ENCODE data around the gene ARHGEF4. TPM values are rescaled to one million over a fixed set of nuclear protein-coding genes. Genes with fewer than 3 reads are reported as not detected.

The ARHGEF4 gene
- total and polyA plus RNA-seq, 2 experiments from 2014 or later: 4.6 to 16.6 TPM

DNA sequence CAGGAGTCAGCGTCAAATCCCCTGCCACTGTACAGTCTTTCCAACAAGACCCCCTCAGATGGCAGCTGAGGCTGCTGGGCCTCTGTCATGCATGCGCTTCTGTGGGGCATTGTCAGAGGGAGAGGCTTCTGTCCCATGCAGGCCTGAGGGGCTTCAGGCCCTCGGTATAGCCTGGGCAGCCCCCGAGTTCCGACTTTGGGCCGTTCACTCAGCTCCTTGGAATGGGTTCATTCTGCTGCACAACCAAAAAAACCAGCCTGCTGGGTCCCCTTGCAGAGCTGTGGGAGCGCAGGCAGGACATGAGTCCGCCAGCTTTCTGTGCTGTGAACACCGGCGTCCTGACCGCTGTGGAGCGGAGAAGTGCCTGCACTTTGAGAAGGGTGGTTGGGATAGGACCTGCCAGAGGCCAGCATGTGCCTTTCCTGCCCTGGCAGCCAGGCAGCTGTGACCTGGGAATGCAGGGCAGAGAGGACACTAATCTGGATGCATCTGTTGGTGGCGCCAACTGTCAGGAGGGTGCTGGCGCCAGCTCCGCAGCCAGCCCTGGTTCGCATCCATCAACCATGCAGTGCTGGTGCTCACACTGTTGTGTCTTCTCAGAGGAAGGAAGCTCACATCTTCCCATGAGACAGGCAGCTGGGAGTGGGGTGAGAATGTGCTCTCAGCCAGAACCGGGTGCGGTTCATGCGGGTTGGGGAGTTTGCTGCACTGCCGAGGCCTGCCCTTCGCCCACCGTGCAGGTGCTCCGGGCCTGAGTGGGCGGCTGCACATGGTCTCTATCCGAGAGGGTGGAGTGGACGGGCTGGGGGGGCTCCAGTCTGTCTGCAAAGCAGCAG is 14.3 kb downstream of the ARHGEF4 start:
- Mint-ChIP-seq H3K27me3 (ENCODE audit: insufficient read depth, low read depth, poor library complexity) (no peaks in the 10 kb centered on the region), H3K4me3 (no peak overlapping the region), H3K4me1 (peaks cover 2% of the 10 kb centered on the region; the same call in 1 of the 3 replicates), H3K27ac (no peak overlapping the region), H3K9me3 (no peaks in the 10 kb centered on the region), H3K36me3 (ENCODE audit: low read depth) (no peaks in the 10 kb centered on the region)
- no peak for ATAC-seq
- no peaks in the 10 kb centered on the region for H3F3A ChIP-seq (replicated peaks; ENCODE audit: low read depth)
- no peak for DNase-seq (ENCODE audit: low spot score)
- no peak overlapping the region for H3K4me3 ChIP-seq
- H3K4me2 ChIP-seq: no peak overlapping the region
- H2AFZ ChIP-seq: no peak overlapping the region
- no peaks in the 10 kb centered on the region for H3K9me2 ChIP-seq (ENCODE audit: insufficient read depth)
- no peaks in the 10 kb centered on the region for H3K36me3 ChIP-seq (ENCODE audit: insufficient read depth)
- TF ChIP-seq JUNB (IDR thresholded peaks at IDR 0.05; ENCODE audit: unreplicated experiment) (no peak), STAT1 (IDR thresholded peaks at IDR 0.05; ENCODE audit: unreplicated experiment) (no peak), EZH2 (IDR thresholded peaks at IDR 0.05; ENCODE audit: low read depth, unreplicated experiment) (no peak), NANOG (IDR thresholded peaks at IDR 0.05; ENCODE audit: borderline replicate concordance) (no peak), POLR2AphosphoS5 (IDR thresholded peaks at IDR 0.05; ENCODE audit: low read depth) (no peak), EZH2phosphoT487 (IDR thresholded peaks at IDR 0.05; ENCODE audit: unreplicated experiment) (no peak), ZNF114 (CRISPR knock-in tag; IDR thresholded peaks at IDR 0.05) (no peak), CREB1 (CRISPR knock-in tag; IDR thresholded peaks at IDR 0.05; ENCODE audit: low read depth) (no peak), ZNF331 (CRISPR knock-in tag; IDR thresholded peaks at IDR 0.05; ENCODE audit: low read depth) (no peak)
- TF ChIP-seq, protein P1, sequence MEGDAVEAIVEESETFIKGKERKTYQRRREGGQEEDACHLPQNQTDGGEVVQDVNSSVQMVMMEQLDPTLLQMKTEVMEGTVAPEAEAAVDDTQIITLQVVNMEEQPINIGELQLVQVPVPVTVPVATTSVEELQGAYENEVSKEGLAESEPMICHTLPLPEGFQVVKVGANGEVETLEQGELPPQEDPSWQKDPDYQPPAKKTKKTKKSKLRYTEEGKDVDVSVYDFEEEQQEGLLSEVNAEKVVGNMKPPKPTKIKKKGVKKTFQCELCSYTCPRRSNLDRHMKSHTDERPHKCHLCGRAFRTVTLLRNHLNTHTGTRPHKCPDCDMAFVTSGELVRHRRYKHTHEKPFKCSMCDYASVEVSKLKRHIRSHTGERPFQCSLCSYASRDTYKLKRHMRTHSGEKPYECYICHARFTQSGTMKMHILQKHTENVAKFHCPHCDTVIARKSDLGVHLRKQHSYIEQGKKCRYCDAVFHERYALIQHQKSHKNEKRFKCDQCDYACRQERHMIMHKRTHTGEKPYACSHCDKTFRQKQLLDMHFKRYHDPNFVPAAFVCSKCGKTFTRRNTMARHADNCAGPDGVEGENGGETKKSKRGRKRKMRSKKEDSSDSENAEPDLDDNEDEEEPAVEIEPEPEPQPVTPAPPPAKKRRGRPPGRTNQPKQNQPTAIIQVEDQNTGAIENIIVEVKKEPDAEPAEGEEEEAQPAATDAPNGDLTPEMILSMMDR (conservative IDR thresholded peaks at IDR 0.05; ENCODE audit: low read depth in 2 of 2): no peak
- TF ChIP-seq, protein P2, sequence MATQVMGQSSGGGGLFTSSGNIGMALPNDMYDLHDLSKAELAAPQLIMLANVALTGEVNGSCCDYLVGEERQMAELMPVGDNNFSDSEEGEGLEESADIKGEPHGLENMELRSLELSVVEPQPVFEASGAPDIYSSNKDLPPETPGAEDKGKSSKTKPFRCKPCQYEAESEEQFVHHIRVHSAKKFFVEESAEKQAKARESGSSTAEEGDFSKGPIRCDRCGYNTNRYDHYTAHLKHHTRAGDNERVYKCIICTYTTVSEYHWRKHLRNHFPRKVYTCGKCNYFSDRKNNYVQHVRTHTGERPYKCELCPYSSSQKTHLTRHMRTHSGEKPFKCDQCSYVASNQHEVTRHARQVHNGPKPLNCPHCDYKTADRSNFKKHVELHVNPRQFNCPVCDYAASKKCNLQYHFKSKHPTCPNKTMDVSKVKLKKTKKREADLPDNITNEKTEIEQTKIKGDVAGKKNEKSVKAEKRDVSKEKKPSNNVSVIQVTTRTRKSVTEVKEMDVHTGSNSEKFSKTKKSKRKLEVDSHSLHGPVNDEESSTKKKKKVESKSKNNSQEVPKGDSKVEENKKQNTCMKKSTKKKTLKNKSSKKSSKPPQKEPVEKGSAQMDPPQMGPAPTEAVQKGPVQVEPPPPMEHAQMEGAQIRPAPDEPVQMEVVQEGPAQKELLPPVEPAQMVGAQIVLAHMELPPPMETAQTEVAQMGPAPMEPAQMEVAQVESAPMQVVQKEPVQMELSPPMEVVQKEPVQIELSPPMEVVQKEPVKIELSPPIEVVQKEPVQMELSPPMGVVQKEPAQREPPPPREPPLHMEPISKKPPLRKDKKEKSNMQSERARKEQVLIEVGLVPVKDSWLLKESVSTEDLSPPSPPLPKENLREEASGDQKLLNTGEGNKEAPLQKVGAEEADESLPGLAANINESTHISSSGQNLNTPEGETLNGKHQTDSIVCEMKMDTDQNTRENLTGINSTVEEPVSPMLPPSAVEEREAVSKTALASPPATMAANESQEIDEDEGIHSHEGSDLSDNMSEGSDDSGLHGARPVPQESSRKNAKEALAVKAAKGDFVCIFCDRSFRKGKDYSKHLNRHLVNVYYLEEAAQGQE (IDR thresholded peaks at IDR 0.05; ENCODE audit: unreplicated experiment): no peak
- TF ChIP-seq, protein P3, sequence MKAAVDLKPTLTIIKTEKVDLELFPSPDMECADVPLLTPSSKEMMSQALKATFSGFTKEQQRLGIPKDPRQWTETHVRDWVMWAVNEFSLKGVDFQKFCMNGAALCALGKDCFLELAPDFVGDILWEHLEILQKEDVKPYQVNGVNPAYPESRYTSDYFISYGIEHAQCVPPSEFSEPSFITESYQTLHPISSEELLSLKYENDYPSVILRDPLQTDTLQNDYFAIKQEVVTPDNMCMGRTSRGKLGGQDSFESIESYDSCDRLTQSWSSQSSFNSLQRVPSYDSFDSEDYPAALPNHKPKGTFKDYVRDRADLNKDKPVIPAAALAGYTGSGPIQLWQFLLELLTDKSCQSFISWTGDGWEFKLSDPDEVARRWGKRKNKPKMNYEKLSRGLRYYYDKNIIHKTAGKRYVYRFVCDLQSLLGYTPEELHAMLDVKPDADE (IDR thresholded peaks at IDR 0.05): no peak
- TF ChIP-seq, protein P4, sequence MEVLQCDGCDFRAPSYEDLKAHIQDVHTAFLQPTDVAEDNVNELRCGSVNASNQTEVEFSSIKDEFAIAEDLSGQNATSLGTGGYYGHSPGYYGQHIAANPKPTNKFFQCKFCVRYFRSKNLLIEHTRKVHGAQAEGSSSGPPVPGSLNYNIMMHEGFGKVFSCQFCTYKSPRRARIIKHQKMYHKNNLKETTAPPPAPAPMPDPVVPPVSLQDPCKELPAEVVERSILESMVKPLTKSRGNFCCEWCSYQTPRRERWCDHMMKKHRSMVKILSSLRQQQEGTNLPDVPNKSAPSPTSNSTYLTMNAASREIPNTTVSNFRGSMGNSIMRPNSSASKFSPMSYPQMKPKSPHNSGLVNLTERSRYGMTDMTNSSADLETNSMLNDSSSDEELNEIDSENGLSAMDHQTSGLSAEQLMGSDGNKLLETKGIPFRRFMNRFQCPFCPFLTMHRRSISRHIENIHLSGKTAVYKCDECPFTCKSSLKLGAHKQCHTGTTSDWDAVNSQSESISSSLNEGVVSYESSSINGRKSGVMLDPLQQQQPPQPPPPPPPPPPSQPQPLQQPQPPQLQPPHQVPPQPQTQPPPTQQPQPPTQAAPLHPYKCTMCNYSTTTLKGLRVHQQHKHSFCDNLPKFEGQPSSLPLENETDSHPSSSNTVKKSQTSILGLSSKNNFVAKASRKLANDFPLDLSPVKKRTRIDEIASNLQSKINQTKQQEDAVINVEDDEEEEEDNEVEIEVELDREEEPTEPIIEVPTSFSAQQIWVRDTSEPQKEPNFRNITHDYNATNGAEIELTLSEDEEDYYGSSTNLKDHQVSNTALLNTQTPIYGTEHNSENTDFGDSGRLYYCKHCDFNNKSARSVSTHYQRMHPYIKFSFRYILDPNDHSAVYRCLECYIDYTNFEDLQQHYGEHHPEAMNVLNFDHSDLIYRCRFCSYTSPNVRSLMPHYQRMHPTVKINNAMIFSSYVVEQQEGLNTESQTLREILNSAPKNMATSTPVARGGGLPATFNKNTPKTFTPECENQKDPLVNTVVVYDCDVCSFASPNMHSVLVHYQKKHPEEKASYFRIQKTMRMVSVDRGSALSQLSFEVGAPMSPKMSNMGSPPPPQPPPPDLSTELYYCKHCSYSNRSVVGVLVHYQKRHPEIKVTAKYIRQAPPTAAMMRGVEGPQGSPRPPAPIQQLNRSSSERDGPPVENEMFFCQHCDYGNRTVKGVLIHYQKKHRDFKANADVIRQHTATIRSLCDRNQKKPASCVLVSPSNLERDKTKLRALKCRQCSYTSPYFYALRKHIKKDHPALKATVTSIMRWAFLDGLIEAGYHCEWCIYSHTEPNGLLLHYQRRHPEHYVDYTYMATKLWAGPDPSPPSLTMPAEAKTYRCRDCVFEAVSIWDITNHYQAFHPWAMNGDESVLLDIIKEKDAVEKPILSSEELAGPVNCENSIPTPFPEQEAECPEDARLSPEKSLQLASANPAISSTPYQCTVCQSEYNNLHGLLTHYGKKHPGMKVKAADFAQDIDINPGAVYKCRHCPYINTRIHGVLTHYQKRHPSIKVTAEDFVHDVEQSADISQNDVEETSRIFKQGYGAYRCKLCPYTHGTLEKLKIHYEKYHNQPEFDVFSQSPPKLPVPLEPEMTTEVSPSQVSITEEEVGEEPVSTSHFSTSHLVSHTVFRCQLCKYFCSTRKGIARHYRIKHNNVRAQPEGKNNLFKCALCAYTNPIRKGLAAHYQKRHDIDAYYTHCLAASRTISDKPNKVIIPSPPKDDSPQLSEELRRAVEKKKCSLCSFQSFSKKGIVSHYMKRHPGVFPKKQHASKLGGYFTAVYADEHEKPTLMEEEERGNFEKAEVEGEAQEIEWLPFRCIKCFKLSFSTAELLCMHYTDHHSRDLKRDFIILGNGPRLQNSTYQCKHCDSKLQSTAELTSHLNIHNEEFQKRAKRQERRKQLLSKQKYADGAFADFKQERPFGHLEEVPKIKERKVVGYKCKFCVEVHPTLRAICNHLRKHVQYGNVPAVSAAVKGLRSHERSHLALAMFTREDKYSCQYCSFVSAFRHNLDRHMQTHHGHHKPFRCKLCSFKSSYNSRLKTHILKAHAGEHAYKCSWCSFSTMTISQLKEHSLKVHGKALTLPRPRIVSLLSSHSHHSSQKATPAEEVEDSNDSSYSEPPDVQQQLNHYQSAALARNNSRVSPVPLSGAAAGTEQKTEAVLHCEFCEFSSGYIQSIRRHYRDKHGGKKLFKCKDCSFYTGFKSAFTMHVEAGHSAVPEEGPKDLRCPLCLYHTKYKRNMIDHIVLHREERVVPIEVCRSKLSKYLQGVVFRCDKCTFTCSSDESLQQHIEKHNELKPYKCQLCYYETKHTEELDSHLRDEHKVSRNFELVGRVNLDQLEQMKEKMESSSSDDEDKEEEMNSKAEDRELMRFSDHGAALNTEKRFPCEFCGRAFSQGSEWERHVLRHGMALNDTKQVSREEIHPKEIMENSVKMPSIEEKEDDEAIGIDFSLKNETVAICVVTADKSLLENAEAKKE (CRISPR knock-in tag; IDR thresholded peaks at IDR 0.05): no peak
- H3K27ac ChIP-seq (ENCODE audit: low read depth): no peak overlapping the region
- no peaks in the 10 kb centered on the region for H4K20me1 ChIP-seq (replicated peaks; ENCODE audit: insufficient read depth)
- no peaks in the 10 kb centered on the region for H3K4me1 ChIP-seq (ENCODE audit: insufficient read depth)
- H3K27me3 ChIP-seq (ENCODE audit: insufficient read depth): no peaks in the 10 kb centered on the region
- no peaks in the 10 kb centered on the region for H3K79me2 ChIP-seq (replicated peaks; ENCODE audit: insufficient read depth)

All from GM23338 (cell line).